PC-3 (cell line): ENCODE data around the gene HHAT.

Source experiments
- EZH2 ChIP-seq: fragments of 300-600 bp; sonication (generic); IDR thresholded peaks from one replicate; pipeline ENCODE4 v1.6.1; 2017; ENCODE audit warnings: antibody characterized with exemption, mild to moderate bottlenecking, low read length; ENCODE audit not compliant: unreplicated experiment
- EZH2phosphoT487 ChIP-seq: fragments of 300-600 bp; sonication (generic); IDR thresholded peaks from 2 replicates; pipeline ENCODE4 v1.6.1; 2018; ENCODE audit warnings: mild to moderate bottlenecking, antibody characterized with exemption, low read length, borderline replicate concordance
- TF ChIP-seq, protein P1 (sequence below): fragments of 300-600 bp; sonication (generic); conservative IDR thresholded peaks from 2 replicates; pipeline ENCODE4 v1.5.1; 2017; ENCODE audit warnings: antibody characterized with exemption, low read depth, mild to moderate bottlenecking, low read length

- TF ChIP-seq, protein P1, sequence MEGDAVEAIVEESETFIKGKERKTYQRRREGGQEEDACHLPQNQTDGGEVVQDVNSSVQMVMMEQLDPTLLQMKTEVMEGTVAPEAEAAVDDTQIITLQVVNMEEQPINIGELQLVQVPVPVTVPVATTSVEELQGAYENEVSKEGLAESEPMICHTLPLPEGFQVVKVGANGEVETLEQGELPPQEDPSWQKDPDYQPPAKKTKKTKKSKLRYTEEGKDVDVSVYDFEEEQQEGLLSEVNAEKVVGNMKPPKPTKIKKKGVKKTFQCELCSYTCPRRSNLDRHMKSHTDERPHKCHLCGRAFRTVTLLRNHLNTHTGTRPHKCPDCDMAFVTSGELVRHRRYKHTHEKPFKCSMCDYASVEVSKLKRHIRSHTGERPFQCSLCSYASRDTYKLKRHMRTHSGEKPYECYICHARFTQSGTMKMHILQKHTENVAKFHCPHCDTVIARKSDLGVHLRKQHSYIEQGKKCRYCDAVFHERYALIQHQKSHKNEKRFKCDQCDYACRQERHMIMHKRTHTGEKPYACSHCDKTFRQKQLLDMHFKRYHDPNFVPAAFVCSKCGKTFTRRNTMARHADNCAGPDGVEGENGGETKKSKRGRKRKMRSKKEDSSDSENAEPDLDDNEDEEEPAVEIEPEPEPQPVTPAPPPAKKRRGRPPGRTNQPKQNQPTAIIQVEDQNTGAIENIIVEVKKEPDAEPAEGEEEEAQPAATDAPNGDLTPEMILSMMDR = no peak; the same call in 1 of the 2 replicates
- TF ChIP-seq EZH2 (no peak), EZH2phosphoT487 (no peak)
These were observed 383.3 kb downstream of the HHAT start for GRCh38 chr1:210711825-210712612.
